ENCODE measurements around the gene CDC25B.

Gene CDC25B

GRCh38 chr20:3797592-3798372 lies 1.7 kb downstream of the CDC25B start:
- Histone ChIP-seq H3K4me3 (ENCODE audit: extremely low read depth, insufficient read depth, low read length, poor library complexity, severe bottlenecking) (peak overlapping the region; percentile 55), H3K36me3 (ENCODE audit: control insufficient read depth, insufficient read depth, low read length) (peaks cover 26% of the 10 kb centered on the region), H3K27ac (ENCODE audit: low read depth, low read length, severe bottlenecking) (no peak overlapping the region), H3K4me1 (ENCODE audit: control insufficient read depth, insufficient read depth, low read length, poor library complexity, severe bottlenecking) (peaks cover 25% of the 10 kb centered on the region), H3K9me3 (ENCODE audit: control insufficient read depth, low read length) (no peaks in the 10 kb centered on the region)
- WGBS, 2 experiments (ENCODE audit: insufficient coverage in 2 of 2): 86 to 98% methylated on average over 11 to 16 of the region's 19 CpGs

- peaks cover 25% of the 10 kb centered on the region for H3K4me1 ChIP-seq (ENCODE audit: control insufficient read depth, insufficient read depth, low read length, poor library complexity, severe bottlenecking)
- no peak overlapping the region for H3K27ac ChIP-seq (ENCODE audit: low read depth, low read length, severe bottlenecking)
- no peak overlapping the region for H3K4me3 ChIP-seq (ENCODE audit: extremely low read depth, insufficient read depth, low read length, poor library complexity, severe bottlenecking)
Measured at GRCh38 chr20:3798373-3798768, 2.3 kb downstream of the CDC25B start.

DNA sequence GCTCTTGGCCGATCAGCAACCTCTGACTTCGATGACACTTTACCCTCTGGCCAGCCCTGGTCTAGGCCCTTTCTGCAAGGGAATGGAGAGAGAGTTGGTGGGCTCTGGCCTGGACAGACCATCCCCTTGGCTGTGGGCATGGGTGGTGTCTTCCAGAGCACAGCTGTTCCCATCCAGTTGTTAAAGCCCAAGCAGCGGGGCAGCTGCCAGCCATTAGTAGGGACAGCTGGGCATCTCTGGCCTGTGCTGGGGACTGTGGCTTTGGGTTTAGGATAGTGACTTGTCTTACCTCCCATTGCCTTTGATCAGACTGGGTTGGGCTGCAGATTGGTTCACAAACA lies 2.8 kb downstream of the CDC25B start:
- Histone ChIP-seq H3K4me3 (ENCODE audit: extremely low read depth, insufficient read depth, low read length, poor library complexity, severe bottlenecking) (no peak overlapping the region), H3K4me1 (ENCODE audit: control insufficient read depth, insufficient read depth, low read length, poor library complexity, severe bottlenecking) (peaks cover 25% of the 10 kb centered on the region), H3K9me3 (ENCODE audit: control insufficient read depth, low read length) (no peaks in the 10 kb centered on the region), H3K27ac (ENCODE audit: low read depth, low read length, severe bottlenecking) (no peak overlapping the region), H3K36me3 (ENCODE audit: control insufficient read depth, insufficient read depth, low read length) (peaks cover 37% of the 10 kb centered on the region)
- 84 to 100% methylated on average over 2 to 3 of the region's 3 CpGs for WGBS, 2 experiments (ENCODE audit: insufficient coverage in 2 of 2)

More at GRCh38 chr20:3798373-3798768, 2.3 kb downstream of the CDC25B start:
- WGBS, 2 experiments (ENCODE audit: insufficient coverage in 2 of 2): 97 to 100% methylated on average over 1 to 3 of the region's 5 CpGs
- peaks cover 32% of the 10 kb centered on the region for H3K36me3 ChIP-seq (ENCODE audit: control insufficient read depth, insufficient read depth, low read length)
- H3K9me3 ChIP-seq (ENCODE audit: control insufficient read depth, low read length): no peaks in the 10 kb centered on the region

DNA sequence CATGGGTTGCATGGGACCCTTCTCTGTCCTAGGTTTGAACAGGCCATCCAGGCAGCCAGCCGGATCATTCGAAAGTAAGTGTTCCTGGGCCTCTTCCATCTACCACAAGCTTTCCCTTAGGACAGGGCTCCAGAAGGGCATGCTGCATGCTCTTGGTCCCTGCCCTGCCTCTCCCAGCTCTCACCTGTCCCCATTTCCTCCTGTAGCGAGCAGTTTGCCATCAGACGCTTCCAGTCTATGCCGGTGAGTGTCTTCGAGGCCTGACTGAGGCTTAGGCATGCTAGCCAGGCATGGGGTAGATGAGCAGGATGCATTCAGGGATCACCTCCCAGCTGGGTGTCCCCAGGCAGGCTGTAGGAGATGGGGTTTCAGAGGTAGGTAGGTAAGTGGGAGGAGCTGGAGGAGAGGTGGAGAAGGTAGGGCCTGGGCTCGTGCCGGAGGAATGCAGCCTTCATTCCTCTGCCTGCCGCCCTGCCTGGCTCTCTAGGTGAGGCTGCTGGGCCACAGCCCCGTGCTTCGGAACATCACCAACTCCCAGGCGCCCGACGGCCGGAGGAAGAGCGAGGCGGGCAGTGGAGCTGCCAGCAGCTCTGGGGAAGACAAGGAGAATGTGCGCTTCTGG lies 4.3 kb downstream of the CDC25B start:
- WGBS, 2 experiments (ENCODE audit: insufficient coverage in 2 of 2): 88 to 91% methylated on average over 13 to 18 of the region's 18 CpGs
- Histone ChIP-seq H3K4me3 (ENCODE audit: extremely low read depth, insufficient read depth, low read length, poor library complexity, severe bottlenecking) (no peak overlapping the region), H3K9me3 (ENCODE audit: control insufficient read depth, low read length) (no peaks in the 10 kb centered on the region), H3K4me1 (ENCODE audit: control insufficient read depth, insufficient read depth, low read length, poor library complexity, severe bottlenecking) (peaks cover 31% of the 10 kb centered on the region), H3K27ac (ENCODE audit: low read depth, low read length, severe bottlenecking) (peak overlapping the region; percentile 48), H3K36me3 (ENCODE audit: control insufficient read depth, insufficient read depth, low read length) (peaks cover 48% of the 10 kb centered on the region)

GRCh38 chr20:3800878-3801260 lies 4.8 kb downstream of the CDC25B start:
- Histone ChIP-seq H3K4me3 (ENCODE audit: extremely low read depth, insufficient read depth, low read length, poor library complexity, severe bottlenecking) (no peak overlapping the region), H3K27ac (ENCODE audit: low read depth, low read length, severe bottlenecking) (no peak overlapping the region), H3K9me3 (ENCODE audit: control insufficient read depth, low read length) (no peaks in the 10 kb centered on the region), H3K36me3 (ENCODE audit: control insufficient read depth, insufficient read depth, low read length) (peaks cover 51% of the 10 kb centered on the region), H3K4me1 (ENCODE audit: control insufficient read depth, insufficient read depth, low read length, poor library complexity, severe bottlenecking) (peaks cover 36% of the 10 kb centered on the region)
- 90 to 94% methylated on average over 5 to 8 of the region's 8 CpGs for WGBS, 2 experiments (ENCODE audit: insufficient coverage in 2 of 2)

GRCh38 chr20:3801299-3801698 lies 5.2 kb downstream of the CDC25B start:
- H3K36me3 ChIP-seq (ENCODE audit: control insufficient read depth, insufficient read depth, low read length): peaks cover 51% of the 10 kb centered on the region
- WGBS, 2 experiments (ENCODE audit: insufficient coverage in 2 of 2): 92 to 96% methylated on average over 4 of the region's 4 CpGs
- no peak overlapping the region for H3K27ac ChIP-seq (ENCODE audit: low read depth, low read length, severe bottlenecking)
- H3K4me1 ChIP-seq (ENCODE audit: control insufficient read depth, insufficient read depth, low read length, poor library complexity, severe bottlenecking): peaks cover 40% of the 10 kb centered on the region
- no peak overlapping the region for H3K4me3 ChIP-seq (ENCODE audit: extremely low read depth, insufficient read depth, low read length, poor library complexity, severe bottlenecking)
- H3K9me3 ChIP-seq (ENCODE audit: control insufficient read depth, low read length): no peaks in the 10 kb centered on the region

GRCh38 chr20:3801846-3802245 lies 5.7 kb downstream of the CDC25B start:
- Histone ChIP-seq H3K4me3 (ENCODE audit: extremely low read depth, insufficient read depth, low read length, poor library complexity, severe bottlenecking) (no peak overlapping the region), H3K27ac (ENCODE audit: low read depth, low read length, severe bottlenecking) (no peak overlapping the region), H3K9me3 (ENCODE audit: control insufficient read depth, low read length) (no peaks in the 10 kb centered on the region), H3K4me1 (ENCODE audit: control insufficient read depth, insufficient read depth, low read length, poor library complexity, severe bottlenecking) (peaks cover 38% of the 10 kb centered on the region), H3K36me3 (ENCODE audit: control insufficient read depth, insufficient read depth, low read length) (peaks cover 55% of the 10 kb centered on the region)
- WGBS, 2 experiments (ENCODE audit: insufficient coverage in 2 of 2): 93 to 98% methylated on average over 13 of the region's 13 CpGs

DNA sequence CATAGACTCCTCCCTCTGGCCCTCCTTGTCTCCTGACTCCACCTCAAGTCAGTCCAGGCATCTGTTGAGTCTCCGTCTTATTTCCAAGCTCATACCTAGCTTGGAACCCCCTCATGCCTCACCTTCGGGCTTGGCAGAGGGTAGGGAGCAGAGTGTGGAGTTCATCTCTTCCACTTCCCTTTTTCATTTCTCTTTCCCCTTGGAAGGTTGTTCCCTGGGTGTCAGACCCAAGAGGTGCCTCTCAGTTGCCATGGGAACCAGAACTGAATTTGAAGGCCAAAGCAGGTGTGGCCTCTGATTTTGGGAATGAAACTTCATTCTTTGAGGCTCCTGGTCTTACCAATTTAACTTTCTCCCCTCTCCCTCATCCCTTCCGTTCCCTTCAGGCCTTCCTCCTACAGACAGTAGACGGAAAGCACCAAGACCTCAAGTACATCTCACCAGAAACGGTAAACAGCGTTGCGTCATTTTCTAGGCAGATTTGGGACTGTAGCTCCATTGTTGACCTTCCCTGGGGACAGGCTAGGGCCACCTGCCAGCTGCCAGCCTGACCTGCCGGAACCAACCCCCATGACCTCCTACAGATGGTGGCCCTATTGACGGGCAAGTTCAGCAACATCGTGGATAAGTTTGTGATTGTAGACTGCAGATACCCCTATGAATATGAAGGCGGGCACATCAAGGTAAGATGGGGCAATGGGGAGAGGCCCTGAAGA lies 6.6 kb downstream of the CDC25B start:
- no peaks in the 10 kb centered on the region for H3K9me3 ChIP-seq (ENCODE audit: control insufficient read depth, low read length)
- H3K36me3 ChIP-seq (ENCODE audit: control insufficient read depth, insufficient read depth, low read length): peaks cover 60% of the 10 kb centered on the region
- H3K27ac ChIP-seq (ENCODE audit: low read depth, low read length, severe bottlenecking): no peak overlapping the region
- H3K4me1 ChIP-seq (ENCODE audit: control insufficient read depth, insufficient read depth, low read length, poor library complexity, severe bottlenecking): peaks cover 34% of the 10 kb centered on the region
- 96 to 97% methylated on average over 8 to 10 of the region's 11 CpGs for WGBS, 2 experiments (ENCODE audit: insufficient coverage in 2 of 2)
- no peak overlapping the region for H3K4me3 ChIP-seq (ENCODE audit: extremely low read depth, insufficient read depth, low read length, poor library complexity, severe bottlenecking)

DNA sequence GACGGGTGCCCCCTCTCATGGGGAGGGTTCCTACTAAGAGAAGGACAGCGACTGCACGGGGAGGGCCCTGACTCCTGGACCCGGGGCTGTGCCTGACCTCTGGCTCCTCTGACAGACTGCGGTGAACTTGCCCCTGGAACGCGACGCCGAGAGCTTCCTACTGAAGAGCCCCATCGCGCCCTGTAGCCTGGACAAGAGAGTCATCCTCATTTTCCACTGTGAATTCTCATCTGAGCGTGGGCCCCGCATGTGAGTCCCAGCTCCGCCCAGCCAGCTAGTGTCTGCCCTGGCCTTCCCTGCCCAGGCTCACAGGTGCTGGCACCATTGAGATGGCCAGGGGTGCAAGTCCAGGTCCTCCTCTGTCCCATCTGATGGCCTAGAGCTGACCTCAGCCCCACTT lies 7.2 kb downstream of the CDC25B start:
- Histone ChIP-seq H3K4me3 (ENCODE audit: extremely low read depth, insufficient read depth, low read length, poor library complexity, severe bottlenecking) (no peak overlapping the region), H3K27ac (ENCODE audit: low read depth, low read length, severe bottlenecking) (no peak overlapping the region), H3K36me3 (ENCODE audit: control insufficient read depth, insufficient read depth, low read length) (peaks cover 60% of the 10 kb centered on the region), H3K9me3 (ENCODE audit: control insufficient read depth, low read length) (no peaks in the 10 kb centered on the region), H3K4me1 (ENCODE audit: control insufficient read depth, insufficient read depth, low read length, poor library complexity, severe bottlenecking) (peaks cover 40% of the 10 kb centered on the region)
- 91 to 94% methylated on average over 14 of the region's 14 CpGs for WGBS, 2 experiments (ENCODE audit: insufficient coverage in 2 of 2)

GRCh38 chr20:3803854-3804253 lies 7.7 kb downstream of the CDC25B start:
- WGBS, 2 experiments (ENCODE audit: insufficient coverage in 2 of 2): 81 to 85% methylated on average over 4 to 6 of the region's 6 CpGs
- no peak overlapping the region for H3K27ac ChIP-seq (ENCODE audit: low read depth, low read length, severe bottlenecking)
- no peak overlapping the region for H3K4me3 ChIP-seq (ENCODE audit: extremely low read depth, insufficient read depth, low read length, poor library complexity, severe bottlenecking)
- peaks cover 40% of the 10 kb centered on the region for H3K4me1 ChIP-seq (ENCODE audit: control insufficient read depth, insufficient read depth, low read length, poor library complexity, severe bottlenecking)
- H3K36me3 ChIP-seq (ENCODE audit: control insufficient read depth, insufficient read depth, low read length): peaks cover 60% of the 10 kb centered on the region
- no peaks in the 10 kb centered on the region for H3K9me3 ChIP-seq (ENCODE audit: control insufficient read depth, low read length)

All from mesodermal cell (in vitro differentiated cells).